Uterus (tissue), 2 donors: Measurements from ENCODE around the gene RPP30.

ENCODE experiments used
- POLR2A ChIP-seq, 2 donors: fragments of 450-650 bp; IDR thresholded peaks; one replicate each; pipeline ENCODE4 v1.6.1; 2016; ENCODE audit warnings: antibody characterized with exemption in 2 of 2, mild to moderate bottlenecking in 1 of 2, moderate library complexity in 1 of 2
- TF ChIP-seq, protein P1 (sequence below), 4 experiments: fragments of 200-600 bp in 2 of 4; fragments of 450-650 bp in 2 of 4; sonication (generic) in 2 of 4; IDR thresholded peaks; one replicate each; pipeline ENCODE4 v1.5.1; 2016 to 2019; ENCODE audit warnings: antibody characterized with exemption in 4 of 4, mild to moderate bottlenecking in 2 of 4, moderate library complexity in 1 of 4

DNA sequence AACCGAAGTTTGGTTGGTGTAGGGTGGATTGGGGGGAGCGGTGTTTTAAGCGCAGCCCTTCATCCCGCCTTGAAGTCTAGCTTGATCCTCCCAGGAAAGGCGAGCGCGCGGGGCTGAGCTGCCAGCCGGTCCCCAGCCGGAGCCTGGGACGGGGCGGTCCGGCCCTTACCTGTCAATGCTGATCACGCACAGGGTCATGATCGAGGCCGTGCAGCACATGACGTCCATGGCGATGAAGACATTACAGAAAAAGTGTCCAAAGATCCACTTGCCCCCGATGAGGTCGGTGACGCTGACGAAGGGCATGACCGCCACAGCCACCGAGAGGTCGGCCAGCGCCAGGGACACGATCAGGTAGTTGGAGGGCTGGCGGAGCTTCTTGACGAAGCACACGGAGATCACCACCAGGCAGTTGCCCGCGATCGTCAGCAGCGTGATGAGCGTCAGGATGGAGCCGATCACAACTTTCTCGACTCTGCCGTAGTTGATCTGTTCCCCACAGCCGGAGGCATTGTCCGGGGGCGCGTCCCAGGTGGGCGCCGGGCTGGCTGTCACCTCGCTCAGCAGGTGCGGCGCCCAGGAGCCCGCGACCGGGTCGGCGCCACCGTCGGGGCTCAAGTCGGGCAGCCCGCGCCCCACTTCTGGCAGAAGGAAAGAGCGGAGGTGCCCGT lies 14.7 kb upstream of the RPP30 start:
- no peak for TF ChIP-seq POLR2A (IDR thresholded peaks at IDR 0.05)
- TF ChIP-seq, protein P1, sequence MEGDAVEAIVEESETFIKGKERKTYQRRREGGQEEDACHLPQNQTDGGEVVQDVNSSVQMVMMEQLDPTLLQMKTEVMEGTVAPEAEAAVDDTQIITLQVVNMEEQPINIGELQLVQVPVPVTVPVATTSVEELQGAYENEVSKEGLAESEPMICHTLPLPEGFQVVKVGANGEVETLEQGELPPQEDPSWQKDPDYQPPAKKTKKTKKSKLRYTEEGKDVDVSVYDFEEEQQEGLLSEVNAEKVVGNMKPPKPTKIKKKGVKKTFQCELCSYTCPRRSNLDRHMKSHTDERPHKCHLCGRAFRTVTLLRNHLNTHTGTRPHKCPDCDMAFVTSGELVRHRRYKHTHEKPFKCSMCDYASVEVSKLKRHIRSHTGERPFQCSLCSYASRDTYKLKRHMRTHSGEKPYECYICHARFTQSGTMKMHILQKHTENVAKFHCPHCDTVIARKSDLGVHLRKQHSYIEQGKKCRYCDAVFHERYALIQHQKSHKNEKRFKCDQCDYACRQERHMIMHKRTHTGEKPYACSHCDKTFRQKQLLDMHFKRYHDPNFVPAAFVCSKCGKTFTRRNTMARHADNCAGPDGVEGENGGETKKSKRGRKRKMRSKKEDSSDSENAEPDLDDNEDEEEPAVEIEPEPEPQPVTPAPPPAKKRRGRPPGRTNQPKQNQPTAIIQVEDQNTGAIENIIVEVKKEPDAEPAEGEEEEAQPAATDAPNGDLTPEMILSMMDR (IDR thresholded peaks at IDR 0.05): no peak
